Smooth muscle cell of the brain vasculature (primary cell): ENCODE results near the gene ALG2.

Experiments used
- DNase-seq: peaks from one replicate; pipeline ENCODE4 v3.0.0-alpha.2; 2012; ENCODE audit warnings: low read depth, low spot score

ALG2 gene

GRCh38 chr9:99221621-99222415 is at the start of gene ALG2, which contains the start of gene SEC61B:
ALG2 (minus strand) TSS chr9:99221942; CDS start chr9:99221894, 48 bp downstream.
SEC61B (plus strand) TSS chr9:99222282; CDS start chr9:99222364, 82 bp downstream.
- DNase-seq, result peak; percentile 87

GRCh38 chr9:99270491-99270890 is 48.7 kb upstream of the ALG2 start:
- no peak for DNase-seq

GRCh38 chr9:99269416-99269815 is 47.7 kb upstream of the ALG2 start:
- DNase-seq, result no peak

GRCh38 chr9:99266255-99267023 is 44.7 kb upstream of the ALG2 start:
- DNase-seq, result peak; percentile 47

- DNase-seq, result no peak
Measured at GRCh38 chr9:99265691-99266090, 43.9 kb upstream of the ALG2 start.

- DNase-seq, result no peak
Measured at GRCh38 chr9:99264070-99264680, 42.4 kb upstream of the ALG2 start.

GRCh38 chr9:99262949-99263418 is 41.2 kb upstream of the ALG2 start:
- DNase-seq, result no peak

- DNase-seq, result no peak
Measured at GRCh38 chr9:99261923-99262322, 40.2 kb upstream of the ALG2 start.

GRCh38 chr9:99259231-99259918 is 37.6 kb upstream of the ALG2 start:
- no peak for DNase-seq

GRCh38 chr9:99257723-99258389 is 36.1 kb upstream of the ALG2 start:
- no peak for DNase-seq

GRCh38 chr9:99255651-99256050 is 33.9 kb upstream of the ALG2 start:
- DNase-seq, result no peak

GRCh38 chr9:99253772-99254431 is 32.2 kb upstream of the ALG2 start:
- DNase-seq, result no peak

GRCh38 chr9:99253134-99253533 is 31.4 kb upstream of the ALG2 start:
- DNase-seq, result no peak

- no peak for DNase-seq
Measured at GRCh38 chr9:99251157-99251556, 29.4 kb upstream of the ALG2 start.

GRCh38 chr9:99249619-99250018 is 27.9 kb upstream of the ALG2 start:
- no peak for DNase-seq

- no peak for DNase-seq
Measured at GRCh38 chr9:99244344-99245260, 22.9 kb upstream of the ALG2 start.

GRCh38 chr9:99241106-99241505 is 19.4 kb upstream of the ALG2 start:
- DNase-seq, result no peak

GRCh38 chr9:99239341-99240060 is 17.8 kb upstream of the ALG2 start:
- no peak for DNase-seq

GRCh38 chr9:99238331-99238730 is 16.6 kb upstream of the ALG2 start:
- no peak for DNase-seq
